Airway epithelial cell (primary cell): Measurements from ENCODE around the gene RPL35A. TPM values are rescaled to one million over a fixed set of nuclear protein-coding genes. Genes with fewer than 3 reads are reported as not detected.

Source experiments
- total RNA-seq: library from RNA; depleted of rRNA; stranded (reverse); fragments of >200 nt; gene quantifications from 2 replicates; pipeline ENCODE4 v1.2.3, GENCODE V29; 2015

RPL35A gene
- total RNA-seq: 927 and 1,050 TPM in 2 replicates

DNA sequence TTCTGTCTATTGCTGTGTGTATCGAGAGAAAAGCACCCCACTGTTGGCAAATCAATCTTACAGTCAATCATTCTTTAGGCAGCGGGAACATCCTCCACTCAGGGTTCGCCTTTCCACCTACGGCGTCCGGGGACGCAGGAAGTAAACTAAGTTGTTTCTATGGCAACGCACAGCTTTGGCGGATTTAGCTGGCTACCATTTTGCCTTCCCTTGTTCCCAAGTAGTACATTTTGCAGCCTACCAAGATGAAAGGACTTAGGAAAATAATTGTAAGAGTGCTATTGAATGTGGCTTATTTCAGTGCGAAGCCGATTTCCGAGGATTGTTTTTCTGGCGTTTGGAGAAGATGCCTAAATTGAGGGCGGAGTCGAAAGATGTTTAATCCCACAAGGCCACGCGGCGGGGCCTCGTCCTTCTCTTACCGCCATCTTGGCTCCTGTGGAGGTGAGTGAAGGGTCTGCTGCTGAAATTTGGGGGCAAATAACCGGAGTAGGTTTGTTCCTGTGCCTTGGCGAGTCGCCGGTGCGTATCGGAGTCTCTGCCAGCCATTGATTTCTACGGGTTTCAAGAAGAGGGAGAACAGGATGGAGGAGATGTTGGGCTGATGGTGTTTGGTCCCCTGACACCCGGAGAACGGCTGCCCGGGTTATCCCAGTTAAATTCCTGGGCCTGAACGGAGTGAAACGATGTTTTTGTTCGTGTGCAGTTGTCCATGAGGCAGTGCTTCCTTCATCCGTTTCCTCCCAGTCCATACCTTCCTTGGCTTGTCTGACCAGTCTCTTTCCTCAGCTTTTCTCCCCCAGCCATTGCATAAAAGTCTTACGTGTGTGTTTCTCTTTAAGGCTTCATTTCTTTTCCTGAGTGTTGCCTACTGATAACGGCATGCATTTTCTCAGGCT is at the start of gene RPL35A:
TSS of gene RPL35A (plus strand) at position 413 of the 899 bp plus-strand sequence. CDS start 778 bp downstream, outside the sequence.

GRCh38 chr3:197959891-197960693 is 10.1 kb downstream of the RPL35A start, which contains the start of gene LMLN:
LMLN (plus strand) TSS chr3:197960217; CDS start chr3:197960246, 29 bp downstream.

Other genes starting within 250 kb of the RPL35A start
- gene RUBCN, start 213.3 kb upstream of the RPL35A start, total RNA-seq: 16.2 and 23.8 TPM in 2 replicates
- gene FYTTD1, start 200.3 kb upstream of the RPL35A start, total RNA-seq: 19.1 and 29.4 TPM in 2 replicates
- gene LRCH3, start 158.9 kb upstream of the RPL35A start, total RNA-seq: 18.5 and 45.1 TPM in 2 replicates
- 3.6 and 4.4 TPM in 2 replicates for gene LMLN, start 10.0 kb downstream of the RPL35A start, total RNA-seq